Suppressor macrophage (primary cell): ENCODE results near the gene PTH1R.

Experiments
- DNase-seq, 4 experiments: peaks; one replicate each; pipeline ENCODE4 v3.0.0-alpha.2; 2020 to 2022

PTH1R gene

GRCh38 chr3:46849686-46850467, 27.6 kb upstream of the PTH1R start:
- DNase-seq = no peak

- DNase-seq = no peak
Observed at GRCh38 chr3:46850468-46850779, 27.1 kb upstream of the PTH1R start.

- DNase-seq = no peak
Observed at GRCh38 chr3:46851364-46852333, 25.9 kb upstream of the PTH1R start.

- DNase-seq = no peak
Observed at GRCh38 chr3:46852334-46852720, 25.2 kb upstream of the PTH1R start.

- no peak for DNase-seq
Observed at GRCh38 chr3:46852839-46853355, 24.6 kb upstream of the PTH1R start.

- DNase-seq = no peak
Observed at GRCh38 chr3:46853441-46854415, 23.8 kb upstream of the PTH1R start.

- DNase-seq = no peak
Observed at GRCh38 chr3:46854555-46854991, 22.9 kb upstream of the PTH1R start.

- DNase-seq = no peak
Observed at GRCh38 chr3:46856576-46857471, 20.7 kb upstream of the PTH1R start.

- no peak for DNase-seq
Observed at GRCh38 chr3:46857485-46858341, 19.8 kb upstream of the PTH1R start.

GRCh38 chr3:46858456-46858855, 19.1 kb upstream of the PTH1R start:
- no peak for DNase-seq

GRCh38 chr3:46859001-46859710, 18.4 kb upstream of the PTH1R start:
- no peak for DNase-seq

GRCh38 chr3:46860017-46860809, 17.3 kb upstream of the PTH1R start:
- DNase-seq = peak; percentile 31 to 52 (median 40)

- DNase-seq = no peak
Observed at GRCh38 chr3:46860810-46861604, 16.5 kb upstream of the PTH1R start.

GRCh38 chr3:46861605-46862368, 15.7 kb upstream of the PTH1R start:
- no peak for DNase-seq

- no peak for DNase-seq
Observed at GRCh38 chr3:46862369-46863025, 15.0 kb upstream of the PTH1R start.

- DNase-seq = no peak
Observed at GRCh38 chr3:46863261-46863782, 14.2 kb upstream of the PTH1R start, which contains the start of gene MYL3. Gene MYL3 (minus strand): TSS chr3:46863444. CDS start chr3:46863390, 54 bp downstream.
